SK-N-SH (cell line): ENCODE measurements around the gene PIERCE2. TPM values are rescaled to one million over a fixed set of nuclear protein-coding genes. Genes with fewer than 3 reads are reported as not detected.

Experiments
- CTCF ChIA-PET: fragments of 300-600, 350-600 bp; formaldehyde crosslinking; extraction: SDS; loops from one replicate; lab custom pipeline; 2021; lab: Yijun Ruan, JAX
- POLR2A ChIA-PET: fragments of 350-600 bp; sonication (Branson Sonifier 250); formaldehyde crosslinking; extraction: SDS; loops from one replicate; lab custom pipeline; 2020; ENCODE audit warnings: antibody characterized with exemption, inconsistent platforms; lab: Yijun Ruan, JAX
- DNase-seq: peaks from one replicate; pipeline ENCODE4 v3.0.0; 2012
- H2AFZ ChIP-seq: fragments of 200-600 bp; sonication (generic); 2 replicates; pipeline ENCODE4 v1.8.1; 2016; ENCODE audit warnings: antibody characterized with exemption, mild to moderate bottlenecking, low read depth
- H3F3A ChIP-seq: fragments of 200-600 bp; sonication (generic); replicated peaks from 2 replicates; pipeline ENCODE3; 2016; ENCODE audit warnings: antibody characterized with exemption, mild to moderate bottlenecking; ENCODE audit not compliant: insufficient read depth
- H3K27ac ChIP-seq, 2 experiments: fragments of 200-500 bp in 1 of 2; fragments of 200-600 bp in 1 of 2; sonication (Bioruptor generic) in 1 of 2; sonication (generic), shearing (Covaris generic) in 1 of 2; 2 replicates each; pipeline versions ENCODE4 v1.5.1 to v1.6.1; 2014 to 2016; ENCODE audit warnings: low read depth in 2 of 2, inconsistent platforms in 1 of 2, low read length in 1 of 2, mild to moderate bottlenecking in 1 of 2, mixed read lengths in 1 of 2
- H3K27me3 ChIP-seq: fragments of 200-600 bp; sonication (generic), shearing (Covaris generic); 2 replicates; pipeline ENCODE4 v1.6.1; 2016; ENCODE audit warnings: mixed run types; ENCODE audit not compliant: insufficient read depth
- H3K36me3 ChIP-seq, 2 experiments: fragments of 200-500 bp in 1 of 2; fragments of 200-600 bp in 1 of 2; sonication (Bioruptor generic) in 1 of 2; sonication (generic) in 1 of 2; replicated peaks in 1 of 2; 2 replicates each; pipeline versions ENCODE3 to v1.5.1; 2014 to 2016; ENCODE audit warnings: low read length in 1 of 2, mild to moderate bottlenecking in 1 of 2; ENCODE audit not compliant: insufficient read depth in 2 of 2, control insufficient read depth in 1 of 2
- H3K4me1 ChIP-seq, 2 experiments: fragments of 200-500 bp in 1 of 2; fragments of 200-600 bp in 1 of 2; sonication (Bioruptor generic) in 1 of 2; sonication (generic), shearing (Covaris generic) in 1 of 2; 2 replicates each; pipeline versions ENCODE4 v1.5.1 to v1.6.1; 2014 to 2016; ENCODE audit warnings: low read depth in 1 of 2, low read length in 1 of 2, mixed run types in 1 of 2; ENCODE audit not compliant: insufficient read depth in 2 of 2, control insufficient read depth in 1 of 2
- H3K4me2 ChIP-seq: fragments of 200-600 bp; sonication (generic), shearing (Covaris generic); 2 replicates; pipeline ENCODE4 v1.6.1; 2017; ENCODE audit warnings: mixed run types
- H3K4me3 ChIP-seq, 2 experiments: fragments of 200-500 bp in 1 of 2; fragments of 200-600 bp in 1 of 2; sonication (Bioruptor generic) in 1 of 2; sonication (generic), shearing (Covaris generic) in 1 of 2; 2 replicates each; pipeline versions ENCODE4 v1.5.1 to v1.8.1; 2014 to 2016; ENCODE audit warnings: low read depth in 2 of 2, inconsistent platforms in 1 of 2, low read length in 1 of 2, mild to moderate bottlenecking in 1 of 2, mixed read lengths in 1 of 2, moderate library complexity in 1 of 2
- H3K79me2 ChIP-seq: fragments of 200-600 bp; sonication (generic); 2 replicates; pipeline ENCODE4 v1.8.1; 2017; ENCODE audit warnings: mild to moderate bottlenecking; ENCODE audit not compliant: insufficient read depth
- H3K9ac ChIP-seq: fragments of 200-600 bp; sonication (generic); 2 replicates; pipeline ENCODE4 v1.6.1; 2017; ENCODE audit warnings: mixed run types
- H3K9me2 ChIP-seq: fragments of 200-600 bp; sonication (generic); 2 replicates; pipeline ENCODE4 v1.6.1; 2017; ENCODE audit warnings: mixed run types
- H3K9me3 ChIP-seq: fragments of 200-600 bp; sonication (generic); 2 replicates; pipeline ENCODE4 v1.6.1; 2017; ENCODE audit warnings: mixed run types, mild to moderate bottlenecking, moderate library complexity
- H4K20me1 ChIP-seq: fragments of 200-600 bp; sonication (generic); 2 replicates; pipeline ENCODE4 v1.6.1; 2017; ENCODE audit warnings: mild to moderate bottlenecking, mixed run types; ENCODE audit not compliant: insufficient read depth
- CHD2 ChIP-seq: fragments of 150-350 bp; IDR thresholded peaks from 2 replicates; pipeline ENCODE4 v1.6.1; 2018; ENCODE audit warnings: low read length; ENCODE audit not compliant: partially characterized antibody
- EZH2phosphoT487 ChIP-seq: fragments of 200-600 bp; sonication (generic); IDR thresholded peaks from 2 replicates; pipeline ENCODE4 v1.6.1; 2017; ENCODE audit warnings: low read depth, mixed run types, mild to moderate bottlenecking, antibody characterized with exemption, moderate library complexity, borderline replicate concordance
- FOSL2 ChIP-seq: IDR thresholded peaks from 2 replicates; pipeline ENCODE4 v1.4.0; 2012; ENCODE audit warnings: low read depth, mild to moderate bottlenecking, moderate library complexity, borderline replicate concordance
- FOXJ3 ChIP-seq: sonication (generic); formaldehyde crosslinking; IDR thresholded peaks from 2 replicates; pipeline ENCODE4 v1.5.1; 2020; ENCODE audit warnings: mild to moderate bottlenecking, missing genetic modification reagents
- GABPA ChIP-seq: IDR thresholded peaks from 2 replicates; pipeline ENCODE4 v1.4.0; 2012; ENCODE audit warnings: low read depth, mild to moderate bottlenecking
- GATA2 ChIP-seq: sonication (generic); formaldehyde crosslinking; IDR thresholded peaks from 2 replicates; pipeline ENCODE4 v1.5.0; 2020; ENCODE audit warnings: mild to moderate bottlenecking, missing genetic modification reagents
- JUND ChIP-seq: IDR thresholded peaks from 2 replicates; pipeline ENCODE4 v1.4.0; 2012
- MEF2A ChIP-seq: IDR thresholded peaks from 2 replicates; pipeline ENCODE4 v1.4.0; 2012; ENCODE audit warnings: low read depth, borderline replicate concordance
- MXI1 ChIP-seq: IDR thresholded peaks from 2 replicates; pipeline ENCODE4 v1.6.1; 2012; ENCODE audit warnings: mild to moderate bottlenecking, low read depth, low read length, improper control_type of control experiment
- NFIC ChIP-seq: IDR thresholded peaks from 2 replicates; pipeline ENCODE4 v1.4.0; 2012; ENCODE audit warnings: borderline replicate concordance
- NRF1 ChIP-seq: IDR thresholded peaks from 2 replicates; pipeline ENCODE4 v1.6.1; 2012; ENCODE audit warnings: low read depth, mild to moderate bottlenecking, low read length
- POLR2AphosphoS5 ChIP-seq: IDR thresholded peaks from 2 replicates; pipeline ENCODE4 v1.6.1; 2012; ENCODE audit warnings: low read depth, low read length
- RAD21 ChIP-seq: IDR thresholded peaks from 2 replicates; pipeline ENCODE4 v1.6.1; 2012; ENCODE audit warnings: mild to moderate bottlenecking, low read length
- RFX5 ChIP-seq: IDR thresholded peaks from 2 replicates; pipeline ENCODE4 v1.6.1; 2012; ENCODE audit warnings: mild to moderate bottlenecking, improper control_type of control experiment, low read length
- SIN3A ChIP-seq: IDR thresholded peaks from 2 replicates; pipeline ENCODE4 v1.6.1; 2012; ENCODE audit warnings: low read depth, mild to moderate bottlenecking, low read length, moderate library complexity, borderline replicate concordance
- TAF1 ChIP-seq: IDR thresholded peaks from 2 replicates; pipeline ENCODE4 v1.6.1; 2012; ENCODE audit warnings: low read depth, mild to moderate bottlenecking, low read length, moderate library complexity, borderline replicate concordance
- TCF12 ChIP-seq: IDR thresholded peaks from 2 replicates; pipeline ENCODE4 v1.4.0; 2012
- TEAD4 ChIP-seq: IDR thresholded peaks from 2 replicates; pipeline ENCODE4 v1.4.0; 2012; ENCODE audit warnings: mild to moderate bottlenecking, borderline replicate concordance; ENCODE audit not compliant: insufficient read depth
- YY1 ChIP-seq: IDR thresholded peaks from 2 replicates; pipeline ENCODE4 v1.4.0; 2012; ENCODE audit warnings: low read depth, mild to moderate bottlenecking
- WGBS: methylation state at CpG from one replicate; pipeline ENCODE4 v1.1.6; 2017; ENCODE audit warnings: low lambda C conversion rate; 5-methylcytosine and 5-hydroxymethylcytosine counted together
- polyA plus RNA-seq, 3 experiments: library from polyadenylated mRNA; depleted of rRNA; stranded (reverse); fragments of >200 nt; gene quantifications; 2 replicates each; pipeline ENCODE4 v1.2.3, GENCODE V29; 2012
- TF ChIP-seq, protein P1 (sequence below): IDR thresholded peaks from 2 replicates; pipeline ENCODE4 v1.6.1; 2012; ENCODE audit warnings: mild to moderate bottlenecking, low read depth, low read length, moderate library complexity
- TF ChIP-seq, protein P2 (sequence below): IDR thresholded peaks from 2 replicates; pipeline ENCODE4; 2012
- TF ChIP-seq, protein P3 (sequence below): IDR thresholded peaks from 2 replicates; pipeline ENCODE4 v1.4.0; 2012; ENCODE audit warnings: low read depth, borderline replicate concordance
- TF ChIP-seq, protein P4 (sequence below): IDR thresholded peaks from 2 replicates; pipeline ENCODE4 v1.4.0; 2012; ENCODE audit warnings: low read depth, borderline replicate concordance

Gene PIERCE2
- polyA plus RNA-seq, 1 of the 3 experiments (the other 2 are of a cell fraction) = 2.5 TPM

DNA sequence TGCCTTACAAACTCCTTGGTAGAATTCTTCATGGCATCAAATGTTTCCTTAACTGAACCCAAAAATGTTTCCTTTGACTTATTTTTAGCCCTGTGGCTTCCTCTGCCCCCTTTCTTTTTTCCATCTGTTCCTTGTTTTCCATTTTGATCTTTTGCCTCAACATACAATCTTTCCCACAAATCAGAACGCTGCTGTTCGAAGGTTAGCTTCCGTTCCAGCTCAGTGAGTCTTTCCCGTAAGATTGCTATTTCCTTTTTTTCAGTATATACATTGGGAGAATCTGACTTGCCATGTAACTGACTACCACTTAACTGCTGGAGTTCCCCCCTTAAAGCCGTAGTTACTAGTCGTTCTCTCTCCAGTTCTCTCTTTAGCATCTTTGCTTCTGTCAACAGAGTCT, 48.0 kb upstream of the PIERCE2 start:
- POLR2A ChIA-PET = no interaction called here

DNA sequence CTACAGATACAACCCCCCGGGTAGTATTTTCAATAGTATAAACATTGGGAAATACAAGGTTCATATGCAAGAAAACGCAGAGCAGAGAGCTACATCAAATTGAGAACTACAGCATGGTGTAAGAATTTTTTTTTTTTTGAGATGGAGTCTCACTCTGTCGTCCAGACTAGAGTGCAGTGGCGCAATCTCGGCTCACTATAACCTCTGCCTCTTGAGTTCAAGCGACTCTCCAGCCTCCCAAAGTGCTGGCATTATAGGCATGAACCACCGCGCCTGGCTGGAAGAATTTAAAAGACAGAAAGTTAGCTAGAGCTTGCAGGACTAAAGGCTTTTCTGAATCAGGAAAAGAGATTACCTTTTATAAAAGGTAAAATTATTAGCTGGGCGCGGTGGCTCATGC, 47.2 kb upstream of the PIERCE2 start:
- no peaks in the 10 kb centered on the region for H3K79me2 ChIP-seq
- H4K20me1 ChIP-seq = no peaks in the 10 kb centered on the region
- no peak overlapping the region for H3K27ac ChIP-seq
- no peaks in the 10 kb centered on the region for H3K9me2 ChIP-seq
- ChIA-PET POLR2A (no interaction called here), CTCF (interaction anchor here (3.7 kb wide), 1 partner anchor 10 kb away, joined by 12 read pairs; no protein-coding TSS in a partner anchor)
- no peak for DNase-seq
- peaks cover 6 to 14% of the 10 kb centered on the region in 2 experiments for H3K36me3 ChIP-seq
- H3K4me3 ChIP-seq = no peak overlapping the region
- H3K9me3 ChIP-seq = no peaks in the 10 kb centered on the region
- H3K4me2 ChIP-seq = no peak overlapping the region
- TF ChIP-seq POLR2AphosphoS5 (no peak), FOSL2 (no peak), MXI1 (no peak), NRF1 (no peak), FOXJ3 (CRISPR knock-in tag) (no peak), YY1 (no peak), SIN3A (no peak), RAD21 (no peak), GABPA (no peak), TAF1 (no peak), NFIC (no peak), TEAD4 (no peak), TCF12 (no peak), MEF2A (no peak), CHD2 (no peak)
- TF ChIP-seq, protein P1, sequence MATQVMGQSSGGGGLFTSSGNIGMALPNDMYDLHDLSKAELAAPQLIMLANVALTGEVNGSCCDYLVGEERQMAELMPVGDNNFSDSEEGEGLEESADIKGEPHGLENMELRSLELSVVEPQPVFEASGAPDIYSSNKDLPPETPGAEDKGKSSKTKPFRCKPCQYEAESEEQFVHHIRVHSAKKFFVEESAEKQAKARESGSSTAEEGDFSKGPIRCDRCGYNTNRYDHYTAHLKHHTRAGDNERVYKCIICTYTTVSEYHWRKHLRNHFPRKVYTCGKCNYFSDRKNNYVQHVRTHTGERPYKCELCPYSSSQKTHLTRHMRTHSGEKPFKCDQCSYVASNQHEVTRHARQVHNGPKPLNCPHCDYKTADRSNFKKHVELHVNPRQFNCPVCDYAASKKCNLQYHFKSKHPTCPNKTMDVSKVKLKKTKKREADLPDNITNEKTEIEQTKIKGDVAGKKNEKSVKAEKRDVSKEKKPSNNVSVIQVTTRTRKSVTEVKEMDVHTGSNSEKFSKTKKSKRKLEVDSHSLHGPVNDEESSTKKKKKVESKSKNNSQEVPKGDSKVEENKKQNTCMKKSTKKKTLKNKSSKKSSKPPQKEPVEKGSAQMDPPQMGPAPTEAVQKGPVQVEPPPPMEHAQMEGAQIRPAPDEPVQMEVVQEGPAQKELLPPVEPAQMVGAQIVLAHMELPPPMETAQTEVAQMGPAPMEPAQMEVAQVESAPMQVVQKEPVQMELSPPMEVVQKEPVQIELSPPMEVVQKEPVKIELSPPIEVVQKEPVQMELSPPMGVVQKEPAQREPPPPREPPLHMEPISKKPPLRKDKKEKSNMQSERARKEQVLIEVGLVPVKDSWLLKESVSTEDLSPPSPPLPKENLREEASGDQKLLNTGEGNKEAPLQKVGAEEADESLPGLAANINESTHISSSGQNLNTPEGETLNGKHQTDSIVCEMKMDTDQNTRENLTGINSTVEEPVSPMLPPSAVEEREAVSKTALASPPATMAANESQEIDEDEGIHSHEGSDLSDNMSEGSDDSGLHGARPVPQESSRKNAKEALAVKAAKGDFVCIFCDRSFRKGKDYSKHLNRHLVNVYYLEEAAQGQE = no peak
- TF ChIP-seq, protein P2, sequence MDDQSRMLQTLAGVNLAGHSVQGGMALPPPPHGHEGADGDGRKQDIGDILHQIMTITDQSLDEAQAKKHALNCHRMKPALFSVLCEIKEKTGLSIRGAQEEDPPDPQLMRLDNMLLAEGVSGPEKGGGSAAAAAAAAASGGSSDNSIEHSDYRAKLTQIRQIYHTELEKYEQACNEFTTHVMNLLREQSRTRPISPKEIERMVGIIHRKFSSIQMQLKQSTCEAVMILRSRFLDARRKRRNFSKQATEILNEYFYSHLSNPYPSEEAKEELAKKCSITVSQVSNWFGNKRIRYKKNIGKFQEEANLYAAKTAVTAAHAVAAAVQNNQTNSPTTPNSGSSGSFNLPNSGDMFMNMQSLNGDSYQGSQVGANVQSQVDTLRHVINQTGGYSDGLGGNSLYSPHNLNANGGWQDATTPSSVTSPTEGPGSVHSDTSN = no peak
- TF ChIP-seq, protein P3, sequence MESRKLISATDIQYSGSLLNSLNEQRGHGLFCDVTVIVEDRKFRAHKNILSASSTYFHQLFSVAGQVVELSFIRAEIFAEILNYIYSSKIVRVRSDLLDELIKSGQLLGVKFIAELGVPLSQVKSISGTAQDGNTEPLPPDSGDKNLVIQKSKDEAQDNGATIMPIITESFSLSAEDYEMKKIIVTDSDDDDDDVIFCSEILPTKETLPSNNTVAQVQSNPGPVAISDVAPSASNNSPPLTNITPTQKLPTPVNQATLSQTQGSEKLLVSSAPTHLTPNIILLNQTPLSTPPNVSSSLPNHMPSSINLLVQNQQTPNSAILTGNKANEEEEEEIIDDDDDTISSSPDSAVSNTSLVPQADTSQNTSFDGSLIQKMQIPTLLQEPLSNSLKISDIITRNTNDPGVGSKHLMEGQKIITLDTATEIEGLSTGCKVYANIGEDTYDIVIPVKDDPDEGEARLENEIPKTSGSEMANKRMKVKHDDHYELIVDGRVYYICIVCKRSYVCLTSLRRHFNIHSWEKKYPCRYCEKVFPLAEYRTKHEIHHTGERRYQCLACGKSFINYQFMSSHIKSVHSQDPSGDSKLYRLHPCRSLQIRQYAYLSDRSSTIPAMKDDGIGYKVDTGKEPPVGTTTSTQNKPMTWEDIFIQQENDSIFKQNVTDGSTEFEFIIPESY = no peak
- TF ChIP-seq, protein P4, sequence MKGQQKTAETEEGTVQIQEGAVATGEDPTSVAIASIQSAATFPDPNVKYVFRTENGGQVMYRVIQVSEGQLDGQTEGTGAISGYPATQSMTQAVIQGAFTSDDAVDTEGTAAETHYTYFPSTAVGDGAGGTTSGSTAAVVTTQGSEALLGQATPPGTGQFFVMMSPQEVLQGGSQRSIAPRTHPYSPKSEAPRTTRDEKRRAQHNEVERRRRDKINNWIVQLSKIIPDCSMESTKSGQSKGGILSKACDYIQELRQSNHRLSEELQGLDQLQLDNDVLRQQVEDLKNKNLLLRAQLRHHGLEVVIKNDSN = no peak
- H2AFZ ChIP-seq = no peak overlapping the region
- no peaks in the 10 kb centered on the region; a peak in 1 of 4 replicates for H3K4me1 ChIP-seq
- H3K9ac ChIP-seq = no peak overlapping the region
- H3F3A ChIP-seq = peaks cover 13% of the 10 kb centered on the region
- 92% methylated on average over 10 of the region's 10 CpGs for WGBS
- H3K27me3 ChIP-seq = no peaks in the 10 kb centered on the region

More for the DNA sequence above, 48.0 kb upstream of the PIERCE2 start:
- Histone ChIP-seq H3K36me3 (peaks cover 7 to 22% of the 10 kb centered on the region in 2 experiments), H3F3A (peaks cover 13% of the 10 kb centered on the region), H3K9me3 (no peaks in the 10 kb centered on the region), H3K27me3 (no peaks in the 10 kb centered on the region), H3K4me3 (no peak overlapping the region), H3K4me1 (no peaks in the 10 kb centered on the region; a peak in 1 of 4 replicates), H2AFZ (no peak overlapping the region), H3K79me2 (no peaks in the 10 kb centered on the region), H3K9ac (no peak overlapping the region), H4K20me1 (no peaks in the 10 kb centered on the region), H3K4me2 (no peak overlapping the region), H3K27ac (no peak overlapping the region), H3K9me2 (no peaks in the 10 kb centered on the region)
- no peak for DNase-seq
- CTCF ChIA-PET = interaction anchor here (1.6 to 3.7 kb wide), 3 partner anchors 8 to 23 kb away, joined by 5 to 12 read pairs (median 6); no protein-coding TSS in a partner anchor
- WGBS = 92% methylated on average over 6 of the region's 6 CpGs
- no peak for TF ChIP-seq POLR2AphosphoS5
- TF ChIP-seq EZH2phosphoT487 = no peak
- TF ChIP-seq JUND = no peak
- no peak for TF ChIP-seq GATA2 (CRISPR knock-in tag)
- no peak for TF ChIP-seq RFX5
